Uterus (tissue), 2 donors: ENCODE results near the gene SPRED3.

Experiments
- POLR2A ChIP-seq, 2 donors: fragments of 450-650 bp; IDR thresholded peaks; one replicate each; pipeline ENCODE4 v1.6.1; 2016; ENCODE audit warnings: antibody characterized with exemption in 2 of 2, mild to moderate bottlenecking in 1 of 2, moderate library complexity in 1 of 2
- TF ChIP-seq, protein P1 (sequence below), 4 experiments: fragments of 200-600 bp in 2 of 4; fragments of 450-650 bp in 2 of 4; sonication (generic) in 2 of 4; IDR thresholded peaks; one replicate each; pipeline ENCODE4 v1.5.1; 2016 to 2019; ENCODE audit warnings: antibody characterized with exemption in 4 of 4, mild to moderate bottlenecking in 2 of 4, moderate library complexity in 1 of 4

DNA sequence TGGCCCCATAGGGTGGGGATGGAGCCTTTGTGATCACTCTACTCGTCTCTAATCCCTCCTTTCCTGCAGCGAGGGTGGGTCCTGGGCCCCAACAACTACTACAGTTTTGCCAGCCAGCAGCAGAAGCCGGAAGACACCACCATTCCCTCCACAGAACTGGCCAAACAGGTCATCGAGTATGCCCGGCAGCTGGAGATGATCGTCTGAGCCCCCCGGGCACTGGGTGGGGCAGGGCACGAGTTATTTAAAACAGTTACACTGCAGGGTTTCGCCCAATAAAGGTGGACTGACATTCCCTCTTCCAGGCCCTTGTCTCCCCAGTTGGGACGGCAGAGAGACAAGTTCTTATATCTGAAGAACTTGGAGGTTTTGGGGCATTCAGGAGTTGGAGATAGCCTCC, 5.3 kb upstream of the SPRED3 start:
- TF ChIP-seq, protein P1, sequence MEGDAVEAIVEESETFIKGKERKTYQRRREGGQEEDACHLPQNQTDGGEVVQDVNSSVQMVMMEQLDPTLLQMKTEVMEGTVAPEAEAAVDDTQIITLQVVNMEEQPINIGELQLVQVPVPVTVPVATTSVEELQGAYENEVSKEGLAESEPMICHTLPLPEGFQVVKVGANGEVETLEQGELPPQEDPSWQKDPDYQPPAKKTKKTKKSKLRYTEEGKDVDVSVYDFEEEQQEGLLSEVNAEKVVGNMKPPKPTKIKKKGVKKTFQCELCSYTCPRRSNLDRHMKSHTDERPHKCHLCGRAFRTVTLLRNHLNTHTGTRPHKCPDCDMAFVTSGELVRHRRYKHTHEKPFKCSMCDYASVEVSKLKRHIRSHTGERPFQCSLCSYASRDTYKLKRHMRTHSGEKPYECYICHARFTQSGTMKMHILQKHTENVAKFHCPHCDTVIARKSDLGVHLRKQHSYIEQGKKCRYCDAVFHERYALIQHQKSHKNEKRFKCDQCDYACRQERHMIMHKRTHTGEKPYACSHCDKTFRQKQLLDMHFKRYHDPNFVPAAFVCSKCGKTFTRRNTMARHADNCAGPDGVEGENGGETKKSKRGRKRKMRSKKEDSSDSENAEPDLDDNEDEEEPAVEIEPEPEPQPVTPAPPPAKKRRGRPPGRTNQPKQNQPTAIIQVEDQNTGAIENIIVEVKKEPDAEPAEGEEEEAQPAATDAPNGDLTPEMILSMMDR (IDR thresholded peaks at IDR 0.05) = no peak
- no peak for TF ChIP-seq POLR2A (IDR thresholded peaks at IDR 0.05)
